SU-DHL-6 (cell line): Measurements from ENCODE around the gene SPIB.

Source experiments
- H2AFZ ChIP-seq: fragments of 200-600 bp; sonication (generic); 2 replicates; pipeline ENCODE4 v1.6.1; 2014; ENCODE audit warnings: low read depth, mild to moderate bottlenecking, moderate library complexity, mixed read lengths, antibody characterized with exemption, low read length; ENCODE audit not compliant: severe bottlenecking
- H3F3A ChIP-seq: fragments of 200-600 bp; shearing (Covaris generic); 2 replicates; pipeline ENCODE4 v1.6.0; 2016; ENCODE audit warnings: antibody characterized with exemption, mild to moderate bottlenecking; ENCODE audit not compliant: insufficient read depth
- H3K27ac ChIP-seq: fragments of 200-600 bp; sonication (generic); 2 replicates; pipeline ENCODE4 v1.5.1; 2016; ENCODE audit warnings: low read depth, mild to moderate bottlenecking, low read length, moderate library complexity, mixed read lengths
- H3K27me3 ChIP-seq: fragments of 200-600 bp; sonication (generic), shearing (Covaris generic); 2 replicates; pipeline ENCODE4 v1.6.0; 2014; ENCODE audit warnings: mild to moderate bottlenecking, low read length
- H3K36me3 ChIP-seq: fragments of 200-600 bp; sonication (generic); 2 replicates; pipeline ENCODE4 v1.6.1; 2014; ENCODE audit warnings: mild to moderate bottlenecking, low read length, mixed read lengths
- H3K4me2 ChIP-seq: fragments of 300-600, 200-600 bp; shearing (Covaris generic), sonication (generic); 2 replicates; pipeline ENCODE4 v1.6.0; 2014; ENCODE audit warnings: low read length, low read depth, mild to moderate bottlenecking; ENCODE audit not compliant: poor library complexity, severe bottlenecking
- H3K4me3 ChIP-seq: fragments of 200-600 bp; sonication (generic); 2 replicates; pipeline ENCODE4 v1.5.1; 2014; ENCODE audit warnings: antibody characterized with exemption, low read length, mild to moderate bottlenecking, mixed read lengths; ENCODE audit not compliant: insufficient read depth, poor library complexity, severe bottlenecking
- H3K79me2 ChIP-seq: fragments of 200-600 bp; sonication (generic); 2 replicates; pipeline ENCODE4 v1.6.1; 2014; ENCODE audit warnings: mild to moderate bottlenecking, low read length, moderate library complexity; ENCODE audit not compliant: insufficient read depth
- H3K9ac ChIP-seq: fragments of 200-600 bp; sonication (generic); 2 replicates; pipeline ENCODE4 v1.7.0; 2014; ENCODE audit warnings: mild to moderate bottlenecking, low read length
- H3K9me2 ChIP-seq: fragments of 200-600 bp; sonication (generic); replicated peaks from 2 replicates; pipeline ENCODE4 v1.6.1; 2014; ENCODE audit warnings: low read length; ENCODE audit not compliant: insufficient read depth
- H3K9me3 ChIP-seq: fragments of 200-600 bp; sonication (generic); 2 replicates; pipeline ENCODE4 v1.6.1; 2014; ENCODE audit warnings: low read length, mixed read lengths; ENCODE audit not compliant: insufficient read depth
- H4K20me1 ChIP-seq: fragments of 200-600 bp; sonication (generic); 2 replicates; pipeline ENCODE4 v1.6.1; 2014; ENCODE audit warnings: low read depth, mild to moderate bottlenecking, antibody characterized with exemption, low read length, moderate library complexity, mixed read lengths
- EZH2phosphoT487 ChIP-seq: fragments of 200-600 bp; sonication (generic), shearing (Covaris generic); conservative IDR thresholded peaks from 2 replicates; pipeline ENCODE4 v1.6.1; 2018; ENCODE audit warnings: mild to moderate bottlenecking, antibody characterized with exemption, low read length, moderate library complexity, mixed read lengths
- TF ChIP-seq, protein P1 (sequence below): fragments of 200-600 bp; sonication (generic); IDR thresholded peaks from one replicate; pipeline ENCODE4 v1.5.1; 2017; ENCODE audit warnings: antibody characterized with exemption, mild to moderate bottlenecking, low read length, moderate library complexity; ENCODE audit not compliant: insufficient read depth, poor library complexity, severe bottlenecking

The SPIB gene

DNA sequence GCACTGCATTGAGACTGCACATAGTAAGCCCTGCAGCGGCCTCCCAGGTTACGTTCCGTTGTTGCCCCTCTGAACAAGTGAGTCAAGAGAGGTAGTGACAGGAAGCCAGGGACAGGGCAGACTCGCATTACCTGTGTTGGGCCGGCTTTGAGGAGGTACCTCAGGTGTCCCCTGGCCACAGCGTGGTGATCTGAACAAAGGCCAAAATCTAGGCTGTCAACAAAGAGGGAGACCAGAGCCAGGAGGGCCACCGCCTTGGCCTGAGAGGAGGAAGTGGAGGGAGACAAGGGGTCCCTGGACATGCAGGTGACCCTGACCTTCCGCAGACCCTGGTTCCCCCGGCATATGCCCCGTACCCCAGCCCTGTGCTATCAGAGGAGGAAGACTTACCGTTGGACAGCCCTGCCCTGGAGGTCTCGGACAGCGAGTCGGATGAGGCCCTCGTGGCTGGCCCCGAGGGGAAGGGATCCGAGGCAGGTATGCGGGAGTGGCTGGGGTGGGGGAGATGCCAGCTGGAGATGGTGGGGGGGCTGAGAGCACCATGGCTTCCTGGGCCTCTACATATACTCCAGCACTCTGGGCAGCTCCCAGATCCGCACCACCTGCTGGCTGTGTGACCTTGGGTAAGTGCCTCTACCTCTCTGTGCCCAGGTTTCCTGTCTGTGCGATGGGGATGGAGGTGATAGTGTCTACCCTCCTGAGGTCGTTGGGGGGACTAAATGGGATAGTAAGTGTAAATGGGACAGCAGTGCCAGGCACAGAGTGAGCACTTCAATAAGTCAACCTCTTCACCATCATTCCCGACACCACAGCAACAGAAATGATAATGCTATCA lies 4.8 kb downstream of the SPIB start:
- Histone ChIP-seq H2AFZ (no peak overlapping the region), H3K9me2 (no peaks in the 10 kb centered on the region), H3F3A (peaks cover 46% of the 10 kb centered on the region), H3K79me2 (peaks cover 31% of the 10 kb centered on the region), H3K9me3 (no peaks in the 10 kb centered on the region), H3K36me3 (peaks cover 15% of the 10 kb centered on the region), H3K4me3 (no peak overlapping the region), H3K9ac (no peak overlapping the region), H4K20me1 (peaks cover 3% of the 10 kb centered on the region; the same call in 1 of the 2 replicates), H3K27ac (no peak overlapping the region; the same call in 1 of the 2 replicates), H3K27me3 (no peaks in the 10 kb centered on the region), H3K4me2 (no peak overlapping the region)
- TF ChIP-seq, protein P1, sequence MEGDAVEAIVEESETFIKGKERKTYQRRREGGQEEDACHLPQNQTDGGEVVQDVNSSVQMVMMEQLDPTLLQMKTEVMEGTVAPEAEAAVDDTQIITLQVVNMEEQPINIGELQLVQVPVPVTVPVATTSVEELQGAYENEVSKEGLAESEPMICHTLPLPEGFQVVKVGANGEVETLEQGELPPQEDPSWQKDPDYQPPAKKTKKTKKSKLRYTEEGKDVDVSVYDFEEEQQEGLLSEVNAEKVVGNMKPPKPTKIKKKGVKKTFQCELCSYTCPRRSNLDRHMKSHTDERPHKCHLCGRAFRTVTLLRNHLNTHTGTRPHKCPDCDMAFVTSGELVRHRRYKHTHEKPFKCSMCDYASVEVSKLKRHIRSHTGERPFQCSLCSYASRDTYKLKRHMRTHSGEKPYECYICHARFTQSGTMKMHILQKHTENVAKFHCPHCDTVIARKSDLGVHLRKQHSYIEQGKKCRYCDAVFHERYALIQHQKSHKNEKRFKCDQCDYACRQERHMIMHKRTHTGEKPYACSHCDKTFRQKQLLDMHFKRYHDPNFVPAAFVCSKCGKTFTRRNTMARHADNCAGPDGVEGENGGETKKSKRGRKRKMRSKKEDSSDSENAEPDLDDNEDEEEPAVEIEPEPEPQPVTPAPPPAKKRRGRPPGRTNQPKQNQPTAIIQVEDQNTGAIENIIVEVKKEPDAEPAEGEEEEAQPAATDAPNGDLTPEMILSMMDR, result no peak
- TF ChIP-seq EZH2phosphoT487, result no peak

DNA sequence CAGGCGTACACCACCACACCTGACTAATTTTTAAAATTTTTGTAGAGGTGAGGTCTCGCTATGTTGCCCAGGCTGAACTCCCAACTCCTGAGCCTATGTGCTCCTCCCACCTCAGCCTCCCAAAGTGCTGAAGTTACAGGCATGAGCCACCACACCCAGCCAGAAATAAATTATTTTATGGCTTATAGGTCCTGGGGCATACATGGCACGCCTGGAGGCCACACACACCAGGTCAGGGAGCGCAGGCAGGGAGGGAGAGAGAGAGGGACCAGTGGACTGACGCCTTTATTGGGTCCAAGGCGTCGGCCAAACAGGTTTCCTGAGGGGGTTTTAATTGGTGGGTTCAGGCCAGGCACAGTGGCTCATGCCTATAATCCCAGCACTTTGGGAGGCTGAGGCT lies 6.8 kb downstream of the SPIB start:
- no peak overlapping the region for H3K4me3 ChIP-seq
- no peaks in the 10 kb centered on the region for H3K9me2 ChIP-seq
- no peak overlapping the region for H3K4me2 ChIP-seq
- TF ChIP-seq, protein P1, result no peak
- TF ChIP-seq EZH2phosphoT487, result no peak
- no peaks in the 10 kb centered on the region for H3K27me3 ChIP-seq
- H3K36me3 ChIP-seq, result peaks cover 10% of the 10 kb centered on the region
- H2AFZ ChIP-seq, result no peak overlapping the region
- H3K9ac ChIP-seq, result no peak overlapping the region
- peaks cover 48% of the 10 kb centered on the region for H3F3A ChIP-seq
- no peak overlapping the region for H3K27ac ChIP-seq
- H3K9me3 ChIP-seq, result no peaks in the 10 kb centered on the region
- H4K20me1 ChIP-seq, result peaks cover 3% of the 10 kb centered on the region; the same call in 1 of the 2 replicates
- peaks cover 15% of the 10 kb centered on the region for H3K79me2 ChIP-seq

DNA sequence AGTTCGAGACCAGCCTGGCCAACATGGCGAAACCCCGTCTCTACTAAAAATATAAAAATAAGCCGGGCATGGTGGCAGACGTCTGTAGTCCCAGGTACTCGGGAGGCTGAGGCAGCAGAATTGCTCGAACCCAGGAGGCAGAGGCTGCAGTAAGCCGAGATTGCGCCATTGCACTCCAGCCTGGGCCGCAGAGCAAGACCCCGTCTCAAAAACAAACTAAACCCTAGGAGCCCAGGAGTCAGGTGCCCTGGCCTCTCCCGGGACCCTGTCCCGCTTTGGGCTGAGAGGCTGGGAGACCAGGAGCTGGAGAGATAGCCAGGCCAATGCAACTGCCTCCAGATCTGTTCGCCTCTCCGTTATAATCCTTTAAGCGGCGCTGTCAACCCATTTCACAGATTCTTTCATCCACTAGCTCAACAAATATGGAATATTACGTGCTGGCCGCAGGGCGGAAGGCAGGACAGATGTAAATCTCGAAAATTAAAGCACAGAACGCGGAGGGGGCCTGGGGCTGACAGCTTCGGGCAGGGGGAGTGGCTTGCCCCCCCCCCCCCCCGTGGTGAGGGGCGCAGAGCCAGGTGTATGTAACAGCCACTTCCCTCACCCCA lies 8.7 kb downstream of the SPIB start:
- Histone ChIP-seq H3K9me3 (no peaks in the 10 kb centered on the region), H3K27ac (peak overlapping the region; percentile 71), H3F3A (peaks cover 53% of the 10 kb centered on the region), H4K20me1 (no peaks in the 10 kb centered on the region), H3K9me2 (no peaks in the 10 kb centered on the region), H3K4me2 (peak overlapping the region; percentile 18), H3K4me3 (no peak overlapping the region), H3K36me3 (peaks cover 6% of the 10 kb centered on the region; the same call in 1 of the 2 replicates), H3K9ac (no peak overlapping the region), H2AFZ (no peak overlapping the region), H3K27me3 (no peaks in the 10 kb centered on the region), H3K79me2 (no peaks in the 10 kb centered on the region)
- TF ChIP-seq EZH2phosphoT487, result no peak
- TF ChIP-seq, protein P1, result no peak
